GM10266 (cell line): ENCODE results near the gene CCDC88B.

Experiments used
- DNase-seq: peaks from one replicate; pipeline ENCODE4 v3.0.0; 2012; ENCODE audit errors: extremely low spot score
- CTCF ChIP-seq: IDR thresholded peaks from 2 replicates; pipeline ENCODE4 v1.5.1; 2012; ENCODE audit warnings: mild to moderate bottlenecking, low read depth; ENCODE audit not compliant: control insufficient read depth, insufficient read depth; ENCODE audit errors: missing control alignments

The CCDC88B gene

GRCh38 chr11:64344787-64345186 lies 4.8 kb downstream of the CCDC88B start:
- DNase-seq, result no peak
- TF ChIP-seq CTCF, result no peak

- no peak for TF ChIP-seq CTCF
- DNase-seq, result no peak
These were observed 7.3 kb downstream of the CCDC88B start for GRCh38 chr11:64347193-64347867.

GRCh38 chr11:64348383-64349024 lies 8.5 kb downstream of the CCDC88B start:
- TF ChIP-seq CTCF, result no peak
- no peak for DNase-seq

GRCh38 chr11:64349025-64349387 lies 9.0 kb downstream of the CCDC88B start:
- TF ChIP-seq CTCF, result no peak
- DNase-seq, result no peak

GRCh38 chr11:64349404-64349803 lies 9.4 kb downstream of the CCDC88B start:
- no peak for TF ChIP-seq CTCF
- DNase-seq, result no peak

GRCh38 chr11:64351136-64351631 lies 11.2 kb downstream of the CCDC88B start:
- DNase-seq, result no peak
- TF ChIP-seq CTCF, result no peak
